RPMI7951 (cell line): ENCODE results near the gene PPP1R1B. TPM values are rescaled to one million over a fixed set of nuclear protein-coding genes. Genes with fewer than 3 reads are reported as not detected.
"Not testable (repeated sequence)": the region's sequence is repeated elsewhere in the genome, so short reads cannot be mapped to it uniquely, and the experiment has no call there.

Source experiments
- DNase-seq: peaks from one replicate; pipeline ENCODE4 v3.0.0-alpha.2; 2012; ENCODE audit warnings: low read depth
- total RNA-seq: library from RNA; depleted of rRNA; stranded (reverse); fragments of >200 nt; shearing (Covaris generic); gene quantifications from 2 replicates; pipeline ENCODE4 v1.2.3, GENCODE V29; 2014; rRNA removed

Gene PPP1R1B
- total RNA-seq, result 0.48 TPM in 1 of 2 replicates, not detected in the other

DNA sequence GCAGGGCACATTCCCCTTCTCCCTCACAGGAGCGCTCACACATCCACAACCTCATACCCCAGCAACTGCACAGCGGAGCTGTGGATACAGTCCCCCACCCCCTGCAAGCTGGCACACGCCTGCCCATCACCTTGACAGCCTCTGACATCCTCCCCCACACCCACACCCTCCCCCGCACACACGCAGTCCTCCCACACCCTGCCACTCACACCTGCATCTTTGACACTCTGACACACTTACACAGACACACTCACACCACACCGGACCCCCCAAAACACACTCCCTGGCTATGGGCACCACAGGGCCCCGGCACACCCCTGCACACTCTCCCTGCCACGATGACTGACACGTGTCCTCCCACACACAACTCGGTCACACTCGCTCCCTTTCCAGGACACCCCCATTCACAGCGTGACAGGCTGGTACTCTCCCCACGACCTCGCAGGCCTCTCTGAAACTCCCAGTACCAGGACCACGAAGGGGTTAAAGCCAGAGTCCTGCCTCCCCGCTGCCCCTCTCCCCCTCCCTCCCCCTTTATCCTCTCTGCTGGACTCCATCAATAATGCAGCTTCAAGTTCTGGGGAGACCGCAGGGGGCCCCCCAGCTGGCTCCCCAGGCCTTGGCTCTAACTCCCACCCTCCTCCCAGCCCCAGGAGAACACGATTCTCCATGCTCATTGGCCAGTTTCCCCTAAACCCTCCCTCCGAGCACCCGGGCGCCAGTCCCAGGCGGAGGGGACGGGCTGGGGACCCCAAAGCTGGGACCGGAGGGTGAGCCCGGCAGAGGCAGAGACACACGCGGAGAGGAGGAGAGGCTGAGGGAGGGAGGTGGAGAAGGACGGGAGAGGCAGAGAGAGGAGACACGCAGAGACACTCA lies at the start of gene PPP1R1B:
TSS of gene PPP1R1B (plus strand) at position 782 of the 876 bp plus-strand sequence. CDS start 441 bp downstream, outside the sequence.
- no peak for DNase-seq

DNA sequence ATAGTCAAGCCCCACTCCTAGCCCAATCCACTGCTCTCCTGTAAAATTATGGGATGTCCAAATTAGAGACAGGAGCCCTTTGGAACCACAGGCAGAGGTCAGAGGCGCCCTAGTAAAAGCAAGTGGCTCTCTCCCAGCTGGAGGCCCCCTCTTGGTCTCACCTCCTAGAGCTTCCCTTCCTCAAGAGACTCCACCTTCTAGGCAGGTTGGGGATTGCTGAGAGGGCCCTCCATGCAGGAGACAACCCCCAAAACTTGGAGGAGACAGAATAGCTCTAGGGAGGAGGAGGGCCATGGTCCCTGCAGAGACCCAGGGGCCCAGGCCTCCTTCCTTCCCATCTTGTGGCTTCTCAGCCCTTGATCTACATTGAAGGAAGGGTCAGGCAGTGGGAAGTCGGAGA lies 48.5 kb upstream of the PPP1R1B start:
- DNase-seq, result no peak

DNA sequence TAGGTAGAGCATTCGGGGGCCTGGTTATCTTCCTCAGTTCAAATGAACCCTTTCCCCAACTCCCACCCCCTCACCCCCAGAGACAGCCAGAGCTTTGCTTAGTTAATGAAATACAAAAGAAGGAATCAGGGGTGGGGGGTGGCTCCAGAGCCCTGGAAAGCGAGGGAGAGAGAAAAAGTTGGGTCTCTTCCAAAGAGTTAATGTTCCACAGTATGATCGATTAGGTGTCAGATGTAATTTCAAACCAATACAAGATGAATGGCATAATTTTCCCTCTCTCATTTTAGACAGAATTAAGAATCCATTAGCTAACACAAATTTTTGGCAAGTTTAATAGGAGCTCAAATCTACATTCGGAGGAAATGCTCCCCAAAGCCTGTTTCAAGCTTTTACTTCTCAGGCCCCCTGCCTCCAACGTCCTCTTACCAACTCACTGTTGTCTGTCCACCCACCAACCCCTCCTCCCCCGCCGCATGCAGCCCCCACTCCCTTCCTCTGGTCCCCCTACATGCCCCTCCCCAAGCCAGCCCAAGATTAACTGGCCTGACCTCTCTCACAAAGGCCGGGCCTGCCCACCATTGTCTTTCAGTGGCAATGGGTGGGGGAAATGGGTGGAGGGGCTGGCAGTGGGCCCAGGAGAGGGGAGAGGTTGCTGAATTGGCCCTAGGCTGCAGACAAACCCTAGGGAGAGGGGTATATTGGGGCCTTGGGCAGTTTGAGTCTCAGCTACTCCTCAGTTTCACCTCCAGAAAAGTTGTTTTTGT lies 47.3 kb upstream of the PPP1R1B start:
- no peak for DNase-seq

DNA sequence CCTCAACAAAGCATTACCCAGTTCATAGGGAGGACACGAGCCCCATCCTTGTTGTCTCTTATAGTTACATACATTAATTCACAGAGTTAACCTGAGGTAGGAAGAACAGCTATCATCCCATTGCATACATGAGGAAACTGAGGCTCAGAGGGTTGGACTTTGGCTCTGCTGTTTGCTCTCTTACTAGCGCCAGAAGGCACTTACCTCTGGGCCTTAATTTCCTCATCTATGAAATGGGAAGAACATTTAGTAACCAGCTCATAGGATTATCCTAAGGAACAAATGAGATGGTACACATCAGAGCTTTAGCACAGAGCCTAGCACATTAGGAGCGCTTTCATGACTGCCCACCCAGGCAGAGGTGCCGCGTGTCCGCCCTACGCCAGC lies 46.7 kb upstream of the PPP1R1B start:
- DNase-seq, result no peak

DNA sequence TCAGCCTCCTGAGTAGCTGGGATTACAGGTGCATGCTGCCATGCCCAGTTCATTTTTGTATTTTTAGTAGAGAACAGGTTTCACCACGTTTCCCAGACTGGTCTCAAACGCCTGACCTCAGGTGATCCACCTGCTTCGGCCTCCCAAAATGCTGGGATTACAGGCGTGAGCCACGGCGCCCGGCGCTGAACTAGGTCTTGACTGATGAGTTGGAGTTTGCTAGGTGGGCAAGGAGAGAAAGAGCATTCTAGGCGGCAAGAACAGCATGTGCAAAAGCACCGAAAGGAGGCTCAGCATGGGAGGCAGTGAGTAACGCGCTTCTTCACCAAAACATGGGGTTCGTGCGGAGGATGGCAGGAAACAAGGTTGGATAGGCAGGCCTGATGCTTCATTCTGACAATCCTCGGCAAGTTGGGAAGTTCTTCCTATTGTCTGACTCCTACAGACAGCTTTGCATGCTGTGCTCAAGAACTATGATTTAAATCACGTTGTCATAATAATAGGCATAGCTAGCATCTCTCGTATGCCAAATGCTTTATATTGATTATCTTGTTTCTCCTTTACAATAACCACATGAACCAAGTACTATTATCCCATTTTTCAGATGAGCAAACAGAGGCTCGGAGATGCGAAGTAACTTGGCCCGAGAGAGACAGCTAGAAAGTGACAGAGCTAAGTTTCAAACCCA lies 45.5 kb upstream of the PPP1R1B start:
- no peak for DNase-seq

DNA sequence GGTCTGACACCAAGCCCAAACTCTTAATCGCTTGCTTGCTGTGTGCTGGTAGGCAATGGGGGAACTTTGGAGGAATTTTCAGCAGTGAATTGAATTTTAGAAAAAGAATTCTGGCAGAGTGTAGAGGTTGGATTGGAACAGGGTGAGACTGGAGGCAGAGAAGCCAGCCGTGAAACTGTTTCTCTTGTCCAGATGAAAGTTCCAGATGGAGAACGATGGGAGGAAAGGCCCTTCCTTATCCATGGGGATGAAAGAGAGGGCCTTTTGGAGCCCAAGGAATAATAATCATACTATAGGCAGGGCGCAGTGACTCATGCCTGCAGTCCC lies 45.0 kb upstream of the PPP1R1B start:
- DNase-seq, result no peak

DNA sequence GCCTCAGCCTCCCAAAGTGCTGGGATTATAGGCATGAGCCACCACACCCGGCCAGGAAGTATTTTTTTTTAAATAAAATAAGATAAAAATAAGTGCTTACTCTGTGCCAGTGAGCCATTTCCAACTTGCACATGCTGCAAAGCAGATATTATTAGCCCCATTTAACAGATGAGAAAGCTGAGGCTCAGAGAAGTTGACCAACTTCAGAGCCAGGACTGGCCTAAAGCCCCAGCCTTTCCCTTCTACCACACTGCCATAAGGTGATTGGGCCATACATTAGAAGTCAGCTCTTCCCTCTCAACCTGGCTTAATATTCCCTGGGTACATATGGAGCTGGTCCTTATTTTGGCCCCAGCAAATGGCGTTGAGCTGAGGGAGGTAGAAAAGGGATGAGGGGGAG lies 44.1 kb upstream of the PPP1R1B start:
- DNase-seq, result no peak

DNA sequence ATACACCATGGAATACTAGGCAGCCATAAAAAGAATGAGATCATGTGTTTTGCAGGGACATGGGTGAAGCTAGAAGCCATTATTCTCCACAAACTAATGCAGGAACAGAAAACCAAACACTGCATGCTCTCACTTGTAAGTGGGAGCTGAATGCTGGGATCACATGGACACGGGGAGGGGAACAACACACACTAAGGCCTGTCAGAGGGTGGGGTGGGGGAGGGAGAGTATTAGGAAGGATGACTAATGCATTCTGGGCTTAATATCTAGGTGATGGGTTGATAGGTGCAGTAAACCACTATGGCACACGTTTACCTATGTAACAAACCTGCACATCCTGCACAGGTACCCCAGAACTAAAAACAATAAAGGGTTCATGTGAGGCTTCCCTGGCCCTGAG lies 36.6 kb upstream of the PPP1R1B start:
- not testable (repeated sequence) for DNase-seq

DNA sequence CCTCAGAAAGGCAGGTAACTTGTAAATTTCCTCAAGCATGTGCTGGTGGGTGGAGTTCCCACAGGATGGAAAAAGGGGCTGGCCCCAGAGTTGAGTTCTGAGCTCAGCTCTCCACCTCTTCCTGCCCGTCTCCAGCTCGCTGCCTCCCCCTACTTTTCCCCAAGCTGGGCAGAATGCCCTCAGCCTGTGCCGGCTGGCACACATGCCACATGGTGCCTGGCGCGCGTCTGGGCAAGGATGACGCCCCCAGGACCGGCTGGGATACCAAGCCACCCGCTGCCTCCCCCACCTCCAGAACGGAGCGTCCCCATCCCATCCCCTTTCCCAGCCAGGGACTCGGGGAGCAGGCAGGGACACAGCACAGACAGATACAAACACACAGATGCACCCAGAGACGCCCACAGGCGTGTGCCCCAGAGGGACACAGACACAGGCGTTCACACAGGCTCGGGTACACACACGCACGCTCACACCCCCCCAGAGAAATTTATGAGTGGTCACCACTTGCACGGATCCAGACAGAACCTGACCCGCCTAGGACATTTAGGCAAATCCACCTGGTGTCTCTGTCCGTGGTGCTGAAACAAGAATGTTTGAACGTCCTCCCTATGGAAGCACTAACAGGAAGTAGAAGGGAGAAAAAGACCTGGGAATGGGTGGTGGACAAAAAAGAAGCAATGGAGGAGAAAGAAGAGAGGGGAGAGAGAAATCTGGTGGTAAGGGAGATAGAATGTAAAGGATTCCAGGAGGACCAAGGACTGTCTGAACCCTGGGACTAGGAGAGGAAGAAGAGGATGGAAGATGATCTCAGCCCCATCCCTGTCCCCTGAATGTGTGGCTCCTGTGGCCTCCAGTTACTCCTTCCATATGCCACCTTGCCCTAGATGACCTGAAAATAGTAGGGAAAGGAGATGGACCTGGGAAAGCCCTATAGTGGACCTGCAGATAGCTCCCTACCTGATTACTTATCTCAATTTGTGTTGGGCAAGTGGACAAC lies 34.5 kb upstream of the PPP1R1B start:
- DNase-seq, result peak; percentile 42

DNA sequence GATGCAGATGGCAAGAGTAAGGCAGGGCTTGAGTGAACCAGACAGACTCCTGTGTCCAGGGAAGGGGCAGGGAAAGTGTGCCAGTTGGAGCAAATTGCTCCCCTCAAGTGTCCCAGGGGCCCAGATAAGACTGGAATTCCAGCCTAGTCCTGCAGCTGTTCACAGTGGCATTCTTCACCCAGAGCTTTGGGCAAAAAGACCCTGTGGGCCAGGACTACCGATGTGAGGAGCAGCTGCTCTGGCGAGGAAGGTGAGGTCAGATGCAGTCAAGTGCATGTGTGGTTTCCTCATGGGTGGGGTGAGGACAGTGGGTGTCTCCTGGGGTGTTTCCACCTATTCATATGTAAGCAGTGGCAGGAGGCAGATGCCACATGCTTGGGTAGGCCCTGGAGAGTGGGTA lies 33.4 kb upstream of the PPP1R1B start:
- no peak for DNase-seq

DNA sequence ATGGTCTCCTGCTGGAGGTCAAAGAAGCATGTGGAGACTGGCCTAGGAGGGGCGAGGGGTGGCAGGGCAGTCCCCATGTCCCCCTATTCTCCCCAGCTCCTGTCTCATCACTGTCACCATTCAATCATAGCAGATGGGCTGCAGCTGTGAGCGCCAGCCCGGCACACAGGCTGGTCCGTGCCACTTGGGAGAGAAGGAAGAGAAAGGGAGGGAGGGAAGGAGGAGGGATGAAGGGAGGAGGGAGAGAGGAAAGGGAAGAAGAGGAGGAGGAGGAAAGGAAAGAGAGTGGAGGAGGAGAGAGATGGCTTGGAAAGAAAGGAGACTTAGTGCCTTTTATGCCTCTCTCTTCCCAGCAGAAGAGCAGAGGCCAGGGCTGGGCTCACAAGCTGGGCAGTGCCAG lies 31.5 kb upstream of the PPP1R1B start:
- DNase-seq, result no peak

DNA sequence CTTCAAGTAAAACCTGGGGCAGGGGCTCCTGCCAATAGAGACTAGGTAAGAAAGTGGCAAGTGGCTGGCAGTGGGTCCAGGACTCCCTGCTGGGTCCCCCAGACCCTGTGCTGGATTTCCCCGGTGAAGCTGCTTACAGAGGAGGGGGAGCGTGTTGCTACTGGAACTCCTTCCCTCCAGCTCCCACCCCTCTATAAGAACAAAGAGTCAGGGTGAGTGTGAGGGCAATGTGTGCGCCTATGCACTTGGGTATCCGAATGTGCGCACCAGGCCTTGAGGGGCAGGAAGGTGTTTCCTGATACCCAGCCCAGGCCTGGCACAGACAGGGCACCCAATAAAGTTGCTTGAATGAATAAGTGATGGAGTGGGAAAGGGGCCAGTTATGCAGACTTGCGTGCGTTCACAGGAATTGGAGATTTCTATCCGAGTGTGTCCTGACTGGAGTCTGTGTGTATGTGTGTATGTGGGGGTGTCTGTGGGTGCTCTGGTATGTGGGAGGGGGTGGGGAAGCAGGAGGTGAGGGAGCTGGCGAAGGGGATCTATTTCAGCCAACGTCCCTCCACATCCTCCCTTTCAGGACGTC lies 30.7 kb upstream of the PPP1R1B start:
- DNase-seq, result no peak

DNA sequence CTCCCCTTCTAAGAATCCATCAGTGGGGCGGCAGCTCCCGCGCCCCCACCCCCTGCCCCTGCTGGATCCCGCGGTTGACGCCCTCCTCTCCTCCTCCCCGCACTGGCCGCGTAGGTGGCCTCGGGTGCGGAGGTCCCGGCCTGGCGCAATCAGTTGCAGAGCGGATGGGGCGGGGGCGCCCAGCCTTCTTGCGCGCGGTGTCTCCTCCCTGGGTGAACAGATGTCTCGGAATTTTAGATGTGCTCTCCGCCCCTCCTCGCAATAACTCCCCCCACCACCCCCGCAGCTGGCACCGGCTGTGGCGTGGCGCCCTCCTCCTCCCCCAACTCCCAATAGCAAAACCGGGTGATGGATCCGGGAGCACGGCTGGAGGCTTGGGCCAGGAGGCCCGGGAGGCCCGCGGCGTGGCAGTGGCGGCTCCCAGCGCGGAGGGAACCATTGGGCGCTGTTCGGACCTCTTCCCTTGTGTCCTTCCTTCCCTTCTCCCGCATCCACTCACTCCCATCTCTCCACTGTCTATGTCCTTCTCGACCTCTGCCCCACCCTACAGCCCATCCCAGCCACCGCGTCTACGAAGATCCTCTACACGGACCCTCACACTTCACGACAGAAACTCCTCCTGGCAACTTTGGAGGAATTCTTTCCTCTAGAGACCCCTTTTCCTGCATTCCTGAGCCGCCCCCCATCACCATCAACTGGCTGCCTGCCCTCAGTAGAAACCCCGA lies 30.0 kb upstream of the PPP1R1B start:
- no peak for DNase-seq

DNA sequence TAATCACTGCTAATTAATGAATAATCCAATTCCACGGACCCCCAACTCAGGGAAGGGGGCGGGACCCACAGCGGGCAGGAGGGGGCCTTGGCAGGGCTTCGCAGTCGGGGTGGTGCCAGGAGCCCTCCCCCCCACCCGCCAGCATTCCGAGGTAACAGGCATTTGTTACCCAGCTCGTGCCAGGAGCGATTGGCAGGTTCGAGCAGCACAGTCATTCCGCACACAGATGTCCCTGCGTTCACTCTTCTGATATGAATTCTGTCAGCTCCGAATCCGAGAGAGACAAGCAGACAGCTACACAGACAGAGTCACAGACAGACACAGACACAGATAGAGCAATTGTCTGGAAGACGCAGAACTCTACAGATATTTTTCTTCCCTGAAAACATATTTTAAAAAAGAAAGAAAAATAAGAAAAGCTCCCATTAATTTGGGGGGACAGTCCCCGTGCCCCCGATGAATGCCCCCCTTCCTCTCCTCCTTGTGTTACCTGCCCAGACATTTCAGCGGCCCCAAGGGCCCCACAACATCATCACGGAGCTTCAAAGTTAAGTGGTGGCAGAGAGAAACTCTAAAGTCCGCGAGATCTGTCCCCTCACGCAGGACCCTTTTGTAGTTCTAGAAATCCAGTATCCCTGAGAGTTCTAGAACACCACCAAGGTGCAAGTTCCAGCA lies 29.2 kb upstream of the PPP1R1B start:
- DNase-seq, result no peak

DNA sequence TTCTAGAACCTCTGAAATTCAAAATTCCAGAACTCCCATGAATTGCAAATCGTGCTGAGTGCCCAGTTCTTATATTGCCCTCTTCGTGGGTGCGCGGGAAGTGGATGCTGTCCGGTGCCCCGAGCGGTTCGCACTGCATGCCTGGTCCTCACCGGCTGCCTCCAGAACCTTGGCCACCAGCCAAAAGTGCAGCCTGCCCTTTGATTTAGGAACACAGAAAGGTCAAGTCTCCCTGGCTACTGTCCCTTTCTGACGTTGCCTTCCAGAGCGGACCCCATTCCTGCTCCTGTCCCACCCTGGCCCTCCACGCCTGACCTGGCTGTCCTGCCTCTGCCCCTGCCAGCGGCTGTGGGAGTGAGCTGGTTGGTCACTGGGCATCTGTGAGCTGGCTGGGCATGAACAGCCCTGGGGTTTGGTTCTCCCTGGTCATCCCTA lies 28.7 kb upstream of the PPP1R1B start:
- no peak for DNase-seq

DNA sequence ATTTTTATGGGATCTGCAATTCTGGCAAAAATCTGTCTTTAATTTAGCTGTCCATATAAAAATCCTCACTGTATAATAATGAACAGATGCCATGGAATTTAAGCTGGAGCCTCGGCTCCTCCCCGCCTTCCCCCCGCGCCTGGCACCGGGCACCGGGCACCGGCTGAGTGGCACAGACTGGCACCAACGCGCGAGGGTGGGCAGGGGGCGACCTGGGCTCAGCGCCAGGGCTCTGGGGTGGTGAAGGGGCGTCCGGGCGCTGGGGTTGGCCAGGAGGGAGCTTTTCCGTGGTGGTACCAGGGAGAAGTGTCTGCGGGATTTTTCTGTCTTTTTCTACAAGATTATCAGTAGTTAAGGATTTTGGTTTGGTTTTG lies 28.1 kb upstream of the PPP1R1B start:
- DNase-seq, result no peak

DNA sequence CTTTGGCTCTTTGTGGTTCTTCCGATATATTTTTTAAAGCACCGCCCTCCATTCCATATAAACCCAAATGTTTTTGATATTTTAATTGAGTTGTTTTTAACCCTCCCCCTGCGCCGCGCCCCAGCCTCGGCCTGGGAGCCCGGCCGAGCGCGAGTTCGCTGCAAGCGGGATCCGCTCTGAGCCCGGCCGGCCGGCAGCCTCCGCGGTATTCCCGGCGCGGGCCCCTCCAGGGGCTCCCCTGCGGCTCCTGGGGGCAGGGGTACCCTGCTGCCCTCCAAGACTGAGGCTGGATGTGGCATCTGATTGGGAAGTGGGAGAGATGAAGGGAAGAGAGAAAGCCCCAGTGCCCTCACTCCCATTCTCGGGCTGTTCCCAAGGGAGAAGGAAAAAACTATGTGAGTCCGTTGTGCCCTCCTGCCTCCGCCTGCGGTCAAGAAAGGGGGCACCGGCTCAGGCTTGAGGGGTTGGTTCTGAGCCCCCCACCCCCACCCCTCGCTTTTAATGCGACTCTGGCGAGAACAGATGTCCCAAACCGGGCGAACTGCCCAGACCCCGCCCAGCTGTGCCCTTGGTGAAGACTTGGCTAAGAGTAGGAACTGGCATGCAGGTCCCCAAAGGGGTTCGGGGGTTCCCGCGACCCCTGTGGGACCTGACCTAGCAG lies 27.6 kb upstream of the PPP1R1B start:
- no peak for DNase-seq

DNA sequence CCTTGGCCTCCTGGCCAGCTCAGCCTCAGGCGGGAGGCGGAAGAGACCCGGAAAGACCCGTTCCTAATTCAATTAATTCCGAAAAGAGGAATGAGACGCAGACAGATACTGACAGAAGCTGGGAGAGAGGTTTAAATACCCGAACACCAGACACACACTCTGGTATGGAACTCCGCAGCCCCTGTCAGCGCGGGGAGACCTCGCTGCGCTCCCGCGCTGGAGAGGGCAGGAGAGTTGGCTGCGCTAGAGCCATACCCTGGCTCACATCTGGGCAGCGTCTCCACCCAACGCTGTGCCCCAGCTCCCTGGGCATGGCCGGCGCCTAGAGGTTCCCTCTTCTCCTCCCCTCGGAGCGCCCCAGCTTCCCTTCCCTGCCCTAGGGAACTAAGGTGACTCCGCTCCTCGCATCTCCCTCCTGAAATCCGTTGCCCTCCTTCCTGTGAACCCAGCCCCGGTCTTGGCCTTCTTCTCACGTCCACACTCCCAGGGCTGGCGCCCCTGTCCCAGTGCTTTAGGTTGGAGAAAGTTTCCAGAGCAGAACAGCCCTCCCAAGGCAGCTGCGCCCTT lies 27.0 kb upstream of the PPP1R1B start:
- no peak for DNase-seq
